HepG2 (cell line): Measurements from ENCODE around the gene ATP6V1F. TPM values are rescaled to one million over a fixed set of nuclear protein-coding genes. Genes with fewer than 3 reads are reported as not detected.

Source experiments
- ATAC-seq: fragments of 200-7000 bp; cut with Tn5 transposase; 3 replicates; pipeline ENCODE4 v1.9.1; 2020; ENCODE audit warnings: mild to moderate bottlenecking, moderate library complexity
- BruUV-seq: library from RNA; stranded (reverse); fragments of 400-500 nt; replicated peaks from 2 replicates; lab custom pipeline; 2021; lab: Mats Ljungman, UMichigan
- CTCF ChIA-PET: fragments of 300-600 bp; formaldehyde crosslinking; extraction: SDS; loops from one replicate; lab custom pipeline; 2021; ENCODE audit warnings: low total read pairs, inconsistent platforms, low intra/inter-chr PET ratio; lab: Yijun Ruan, JAX
- POLR2A ChIA-PET: fragments of 350-600 bp; sonication (Branson Sonifier 250); formaldehyde crosslinking; loops from one replicate; lab custom pipeline; 2020; ENCODE audit warnings: antibody characterized with exemption, inconsistent platforms; lab: Yijun Ruan, JAX
- DNase-seq: peaks from one replicate; pipeline ENCODE4 v3.0.0-alpha.2; 2015; ENCODE audit warnings: low spot score
- FAIRE-seq: peaks from 3 replicates; lab custom pipeline; 2011; peaks lifted over from hg19 to GRCh38; lab: Jason Lieb, UNC
- H2AFZ ChIP-seq: one replicate; pipeline ENCODE4 v1.6.1; 2011; ENCODE audit warnings: low read length, inconsistent platforms
- H3K27ac ChIP-seq: fragments of 300-600 bp; 3 replicates; pipeline ENCODE4 v1.8.0; 2011; ENCODE audit warnings: mixed run types, mild to moderate bottlenecking, mixed read lengths, low read length, inconsistent platforms; ENCODE audit not compliant: insufficient read depth; ENCODE audit errors: extremely low read length
- H3K27me3 ChIP-seq, 2 experiments: fragments of 200-600 bp in 1 of 2; 2 replicates in 1 of 2; 3 replicates in 1 of 2; pipeline versions ENCODE4 v1.6.0 to v1.8.0; 2011; ENCODE audit warnings: low read length in 2 of 2, mild to moderate bottlenecking in 2 of 2, moderate library complexity in 2 of 2, inconsistent platforms in 1 of 2; ENCODE audit not compliant: insufficient read depth in 2 of 2, control insufficient read depth in 1 of 2
- H3K36me3 ChIP-seq, 2 experiments: fragments of 200-600 bp in 1 of 2; replicated peaks in 1 of 2; 2 replicates in 1 of 2; 3 replicates in 1 of 2; pipeline versions ENCODE4 v1.5.1 to v1.8.0; 2011; ENCODE audit warnings: low read length in 2 of 2, inconsistent platforms in 1 of 2; ENCODE audit not compliant: insufficient read depth in 2 of 2, control insufficient read depth in 1 of 2
- H3K4me1 ChIP-seq: 2 replicates; pipeline ENCODE4 v1.5.1; 2012; ENCODE audit warnings: low read length, inconsistent platforms; ENCODE audit not compliant: insufficient read depth
- H3K4me2 ChIP-seq: 2 replicates; pipeline ENCODE4 v1.6.0; 2011; ENCODE audit warnings: low read depth, low read length, inconsistent platforms
- H3K4me3 ChIP-seq, 3 experiments: fragments of 200-600 bp in 1 of 3; sonication (generic), shearing (Covaris generic) in 1 of 3; replicated peaks in 1 of 3; 2 replicates each; pipeline ENCODE4 v1.5.1; 2011 to 2016; ENCODE audit warnings: low read length in 3 of 3, inconsistent platforms in 2 of 3, low read depth in 2 of 3, mild to moderate bottlenecking in 2 of 3, control low read depth in 1 of 3, mixed read lengths in 1 of 3; ENCODE audit not compliant: insufficient read depth in 1 of 3
- H3K79me2 ChIP-seq: one replicate; pipeline ENCODE4 v1.6.1; 2011; ENCODE audit warnings: low read length, inconsistent platforms; ENCODE audit not compliant: insufficient read depth
- H3K9ac ChIP-seq: 2 replicates; pipeline ENCODE4 v1.6.0; 2011; ENCODE audit warnings: mild to moderate bottlenecking, low read depth, low read length, inconsistent platforms; ENCODE audit not compliant: insufficient read depth
- H3K9me3 ChIP-seq: 2 replicates; pipeline ENCODE4 v1.5.1; 2012; ENCODE audit warnings: mild to moderate bottlenecking, low read length
- H4K20me1 ChIP-seq: 2 replicates; pipeline ENCODE4 v1.6.0; 2011; ENCODE audit warnings: inconsistent platforms, mild to moderate bottlenecking, low read length, moderate library complexity; ENCODE audit not compliant: insufficient read depth
- ZNF687 ChIP-seq: sonication (generic); formaldehyde crosslinking; IDR thresholded peaks from 2 replicates; pipeline ENCODE4 v1.5.1; 2020; ENCODE audit warnings: mild to moderate bottlenecking, missing genetic modification reagents, moderate library complexity
- ZNF768 ChIP-seq: sonication (generic); formaldehyde crosslinking; IDR thresholded peaks from 2 replicates; pipeline ENCODE4 v1.4.0; 2020; ENCODE audit warnings: missing genetic modification reagents
- WGBS: methylation state at CpG from one replicate; pipeline ENCODE4 v1.1.6; 2017; ENCODE audit warnings: low lambda C conversion rate; 5-methylcytosine and 5-hydroxymethylcytosine counted together
- in situ Hi-C: cut with HindIII; loops from 2 replicates; pipeline ENCODE4 v1.10.0; 2017; ENCODE audit warnings: low pct_unique_long_range_greater_than_20kb; ENCODE audit not compliant: extremely low pct_ligation_motif_present
- intact Hi-C: fragments of 100-400 bp; cut with micrococcal nuclease; formaldehyde crosslinking; loops from one replicate; pipeline ENCODE4 v1.10.0; 2022; ENCODE audit not compliant: unreplicated experiment
- polyA plus RNA-seq, 8 experiments: library from polyadenylated mRNA; depleted of rRNA in 3 of 8; stranded (reverse) in 7 of 8; unstranded in 1 of 8; fragments of >200 nt; fragmentation: Illumina TruSeq in 4 of 8; extraction: Trizol in 4 of 8; gene quantifications; 2 replicates each; pipeline versions ENCODE4 v1.2.1 to v1.2.3, GENCODE V29; 2011 to 2016; ENCODE audit warnings: low read depth in 4 of 8, missing spikeins in 1 of 8, mixed read lengths in 1 of 8; ENCODE audit not compliant: insufficient read depth in 1 of 8
- total RNA-seq, 5 experiments: library from RNA; depleted of rRNA; stranded (reverse); fragments of >200 nt; fragmentation: Illumina TruSeq; extraction: Trizol; gene quantifications; 2 replicates each; pipeline ENCODE4 v1.2.3, GENCODE V29; 2016; ENCODE audit warnings: low read depth in 1 of 5

ATP6V1F gene
- total and polyA plus RNA-seq, 2 of the 13 experiments (the other 11 are each of a cell fraction or from before 2014, with no cell fraction given): 87.2 to 132 TPM

- Histone ChIP-seq H3K27ac (no peak overlapping the region), H4K20me1 (no peaks in the 10 kb centered on the region), H3K36me3 (no peaks in the 10 kb centered on the region), H3K27me3 (peaks cover 3 to 12% of the 10 kb centered on the region in 2 experiments; a peak in 4 of 5 replicates), H3K9me3 (no peaks in the 10 kb centered on the region), H3K79me2 (no peaks in the 10 kb centered on the region), H3K4me1 (peaks cover 41% of the 10 kb centered on the region), H2AFZ (no peak overlapping the region), H3K4me3 (no peak overlapping the region), H3K4me2 (no peak overlapping the region), H3K9ac (no peak overlapping the region)
- BruUV-seq: no TSS peak
- no peak for FAIRE-seq
- in situ Hi-C loops: no loop called here
- intact Hi-C loops: loop anchor here (5.0 kb wide), 1 partner anchor 36 kb away; no protein-coding TSS in a partner anchor
- WGBS: 52% methylated on average over 6 of the region's 9 CpGs
- TF ChIP-seq ZNF768 (CRISPR knock-in tag) (peak; percentile 73; the same call in 1 of the 2 replicates), ZNF687 (CRISPR knock-in tag) (no peak)
- CTCF ChIA-PET: no interaction called here
- POLR2A ChIA-PET: interaction anchor here (1.4 kb wide), 1 partner anchor 11 kb away, joined by 3 read pairs; the partner anchor contains the start of gene ATP6V1F
- no peak for DNase-seq
- no peak for ATAC-seq
Observed at GRCh38 chr7:128873234-128873633, 10.6 kb downstream of the ATP6V1F start.
